ENCODE data around the gene SLC38A11. TPM values are rescaled to one million over a fixed set of nuclear protein-coding genes. Genes with fewer than 3 reads are reported as not detected.
A peak's percentile ranks its signal among the peaks of the same experiment; 100 is the strongest.

The SLC38A11 gene
- total and polyA plus RNA-seq, 2 donors (not counting 1 experiment from before 2014, with no cell fraction given) = 0.50 to 1.1 TPM

GRCh38 chr2:164899121-164899520 is 56.2 kb downstream of the SLC38A11 start:
- H3K36me3 ChIP-seq (ENCODE audit: control insufficient read depth, insufficient read depth, low read length) = no peaks in the 10 kb centered on the region
- DNase-seq (ENCODE audit: low read depth in 2 of 2) = no peak
- H3K79me2 ChIP-seq (ENCODE audit: control insufficient read depth, insufficient read depth, low read length) = no peaks in the 10 kb centered on the region
- H3K4me3 ChIP-seq (replicated peaks in 1 of 4; ENCODE audit: control extremely low read depth in 1 of 4, insufficient read depth in 1 of 4, low read depth in 3 of 4, low read length in 4 of 4) = no peak overlapping the region
- no peak overlapping the region for H3K27ac ChIP-seq (ENCODE audit: insufficient read depth, low read length)
- no peaks in the 10 kb centered on the region for H3K27me3 ChIP-seq (ENCODE audit: control insufficient read depth, insufficient read depth, low read length)
- no peaks in the 10 kb centered on the region for H3K4me1 ChIP-seq (ENCODE audit: control insufficient read depth, extremely low read depth, insufficient read depth, low read length)
- no peak for TF ChIP-seq CTCF (conservative IDR thresholded peaks at IDR 0.05 in 1 of 2, IDR thresholded peaks at IDR 0.05 in 1 of 2; ENCODE audit: low read depth in 1 of 2, low read length in 2 of 2)
- no peaks in the 10 kb centered on the region for H3K9me3 ChIP-seq (ENCODE audit: control insufficient read depth, insufficient read depth, low read depth, low read length)
- H2AFZ ChIP-seq (ENCODE audit: low read length) = no peak overlapping the region
- no peaks in the 10 kb centered on the region for H4K20me1 ChIP-seq (ENCODE audit: control insufficient read depth, extremely low read depth, insufficient read depth, low read length)
- no peak overlapping the region for H3K9ac ChIP-seq (ENCODE audit: insufficient read depth, low read length)
- H3K4me2 ChIP-seq (ENCODE audit: extremely low read depth, insufficient read depth, low read length) = no peak overlapping the region

GRCh38 chr2:164898475-164898874 is 56.9 kb downstream of the SLC38A11 start:
- no peaks in the 10 kb centered on the region for H3K27me3 ChIP-seq (ENCODE audit: control insufficient read depth, insufficient read depth, low read length)
- peak; percentile 56 to 88 for DNase-seq (ENCODE audit: low read depth in 2 of 2)
- no peaks in the 10 kb centered on the region for H3K9me3 ChIP-seq (ENCODE audit: control insufficient read depth, insufficient read depth, low read depth, low read length)
- H3K27ac ChIP-seq (ENCODE audit: insufficient read depth, low read length) = no peak overlapping the region
- H3K4me2 ChIP-seq (ENCODE audit: extremely low read depth, insufficient read depth, low read length) = no peak overlapping the region
- H3K79me2 ChIP-seq (ENCODE audit: control insufficient read depth, insufficient read depth, low read length) = no peaks in the 10 kb centered on the region
- no peaks in the 10 kb centered on the region for H3K36me3 ChIP-seq (ENCODE audit: control insufficient read depth, insufficient read depth, low read length)
- H3K9ac ChIP-seq (ENCODE audit: insufficient read depth, low read length) = no peak overlapping the region
- H3K4me1 ChIP-seq (ENCODE audit: control insufficient read depth, extremely low read depth, insufficient read depth, low read length) = no peaks in the 10 kb centered on the region
- H4K20me1 ChIP-seq (ENCODE audit: control insufficient read depth, extremely low read depth, insufficient read depth, low read length) = no peaks in the 10 kb centered on the region
- H2AFZ ChIP-seq (ENCODE audit: low read length) = no peak overlapping the region
- TF ChIP-seq EZH2 (IDR thresholded peaks at IDR 0.05; ENCODE audit: low read length, missing control alignments) (no peak), CTCF (conservative IDR thresholded peaks at IDR 0.05 in 1 of 2, IDR thresholded peaks at IDR 0.05 in 1 of 2; ENCODE audit: low read depth in 1 of 2, low read length in 2 of 2) (no peak)
- H3K4me3 ChIP-seq (replicated peaks in 1 of 4; ENCODE audit: control extremely low read depth in 1 of 4, insufficient read depth in 1 of 4, low read depth in 3 of 4, low read length in 4 of 4) = no peak overlapping the region

- Histone ChIP-seq H3K4me3 (replicated peaks in 1 of 4; ENCODE audit: control extremely low read depth in 1 of 4, insufficient read depth in 1 of 4, low read depth in 3 of 4, low read length in 4 of 4) (no peak overlapping the region), H3K9ac (ENCODE audit: insufficient read depth, low read length) (no peak overlapping the region), H3K4me1 (ENCODE audit: control insufficient read depth, extremely low read depth, insufficient read depth, low read length) (no peaks in the 10 kb centered on the region), H3K9me3 (ENCODE audit: control insufficient read depth, insufficient read depth, low read depth, low read length) (no peaks in the 10 kb centered on the region), H4K20me1 (ENCODE audit: control insufficient read depth, extremely low read depth, insufficient read depth, low read length) (no peaks in the 10 kb centered on the region), H3K27ac (ENCODE audit: insufficient read depth, low read length) (no peak overlapping the region), H2AFZ (ENCODE audit: low read length) (no peak overlapping the region), H3K79me2 (ENCODE audit: control insufficient read depth, insufficient read depth, low read length) (no peaks in the 10 kb centered on the region), H3K4me2 (ENCODE audit: extremely low read depth, insufficient read depth, low read length) (no peak overlapping the region), H3K36me3 (ENCODE audit: control insufficient read depth, insufficient read depth, low read length) (no peaks in the 10 kb centered on the region), H3K27me3 (ENCODE audit: control insufficient read depth, insufficient read depth, low read length) (no peaks in the 10 kb centered on the region)
- TF ChIP-seq CTCF (conservative IDR thresholded peaks at IDR 0.05 in 1 of 2, IDR thresholded peaks at IDR 0.05 in 1 of 2; ENCODE audit: low read depth in 1 of 2, low read length in 2 of 2) (no peak), EZH2 (IDR thresholded peaks at IDR 0.05; ENCODE audit: low read length, missing control alignments) (no peak)
- no peak for DNase-seq (ENCODE audit: low read depth in 2 of 2)
Observed at GRCh38 chr2:164897469-164898260, 57.7 kb downstream of the SLC38A11 start.

Data from fibroblast of lung (primary cell).